IMR-90 (cell line): Measurements from ENCODE around the gene TJP1. TPM values are rescaled to one million over a fixed set of nuclear protein-coding genes. Genes with fewer than 3 reads are reported as not detected.

ENCODE experiments used
- ATAC-seq: fragments of 200-7000 bp; cut with Tn5 transposase; 2 replicates; pipeline ENCODE4 v1.9.1; 2020; ENCODE audit warnings: low read depth, mild to moderate bottlenecking, moderate library complexity
- BruUV-seq: library from RNA; stranded (reverse); fragments of 400-500 nt; replicated peaks from 2 replicates; lab custom pipeline; 2021; lab: Mats Ljungman, UMichigan
- CTCF ChIA-PET: fragments of 300-600 bp; formaldehyde crosslinking; extraction: SDS; loops from one replicate; lab custom pipeline; 2021; ENCODE audit warnings: antibody characterized with exemption; lab: Yijun Ruan, JAX
- POLR2A ChIA-PET: fragments of 300-600 bp; sonication (Branson Sonifier 250); formaldehyde crosslinking; loops from one replicate; lab custom pipeline; 2022; ENCODE audit warnings: antibody characterized with exemption; ENCODE audit not compliant: unreplicated experiment; lab: Charles Lee
- DNase-seq: peaks from one replicate; pipeline ENCODE4 v3.0.0; 2013
- H2AFZ ChIP-seq: replicated peaks from 2 replicates; pipeline ENCODE3; 2013; ENCODE audit warnings: low read length, mild to moderate bottlenecking; ENCODE audit not compliant: poor library complexity
- H2AK5ac ChIP-seq: 2 replicates; pipeline ENCODE4 v1.6.1; 2013; ENCODE audit warnings: low read depth, low read length, inconsistent platforms
- H2AK9ac ChIP-seq: replicated peaks from 2 replicates; pipeline ENCODE3; 2013; ENCODE audit warnings: mild to moderate bottlenecking, low read depth, low read length, moderate library complexity; ENCODE audit not compliant: poor library complexity
- H2BK120ac ChIP-seq: 2 replicates; pipeline ENCODE4 v1.6.1; 2013; ENCODE audit warnings: low read depth, low read length, inconsistent platforms
- H2BK15ac ChIP-seq: 3 replicates; pipeline ENCODE4 v1.6.1; 2013; ENCODE audit warnings: low read depth, low read length, inconsistent platforms
- H2BK20ac ChIP-seq: 2 replicates; pipeline ENCODE4 v1.6.1; 2013; ENCODE audit warnings: low read depth, mild to moderate bottlenecking, inconsistent platforms, low read length, moderate library complexity
- H2BK5ac ChIP-seq: 2 replicates; pipeline ENCODE4 v1.6.1; 2013; ENCODE audit warnings: mild to moderate bottlenecking, low read depth, low read length, inconsistent platforms; ENCODE audit not compliant: poor library complexity, severe bottlenecking
- H3K14ac ChIP-seq: replicated peaks from 2 replicates; pipeline ENCODE4 v1.6.1; 2013; ENCODE audit warnings: low read depth, low read length, inconsistent platforms
- H3K18ac ChIP-seq: 2 replicates; pipeline ENCODE4 v1.6.1; 2013; ENCODE audit warnings: low read depth, low read length, control low read depth
- H3K23ac ChIP-seq: 2 replicates; pipeline ENCODE4 v1.6.1; 2013; ENCODE audit warnings: low read depth, low read length, inconsistent platforms
- H3K27ac ChIP-seq: 2 replicates; pipeline ENCODE4 v1.5.1; 2013; ENCODE audit warnings: mild to moderate bottlenecking, control low read depth, low read length; ENCODE audit not compliant: insufficient read depth
- H3K27me3 ChIP-seq: 2 replicates; pipeline ENCODE4 v1.6.1; 2013; ENCODE audit warnings: low read length; ENCODE audit not compliant: control insufficient read depth, insufficient read depth
- H3K36me3 ChIP-seq: 2 replicates; pipeline ENCODE4 v1.6.1; 2013; ENCODE audit warnings: low read length, mixed read lengths; ENCODE audit not compliant: control insufficient read depth, insufficient read depth
- H3K4ac ChIP-seq: 2 replicates; pipeline ENCODE4 v1.6.1; 2013; ENCODE audit warnings: low read depth, low read length, inconsistent platforms
- H3K4me1 ChIP-seq: 2 replicates; pipeline ENCODE4 v1.6.1; 2013; ENCODE audit warnings: low read length, mixed read lengths; ENCODE audit not compliant: control insufficient read depth, insufficient read depth
- H3K4me2 ChIP-seq: 2 replicates; pipeline ENCODE4 v1.6.1; 2013; ENCODE audit warnings: low read depth, mild to moderate bottlenecking, control low read depth, low read length, moderate library complexity
- H3K4me3 ChIP-seq: 2 replicates; pipeline ENCODE4 v1.5.1; 2013; ENCODE audit warnings: low read depth, mild to moderate bottlenecking, control low read depth, low read length, moderate library complexity; ENCODE audit not compliant: insufficient read depth
- H3K56ac ChIP-seq: 2 replicates; pipeline ENCODE4 v1.6.1; 2013; ENCODE audit warnings: low read length, inconsistent platforms; ENCODE audit not compliant: insufficient read depth; ENCODE audit errors: extremely low read depth
- H3K79me1 ChIP-seq, 2 experiments: 2 replicates each; pipeline ENCODE4 v1.6.1; 2013; ENCODE audit warnings: low read length in 2 of 2, inconsistent platforms in 1 of 2, low read depth in 1 of 2
- H3K9ac ChIP-seq: 2 replicates; pipeline ENCODE4 v1.6.1; 2013; ENCODE audit warnings: low read depth, low read length, control low read depth
- H3K9me1 ChIP-seq: 2 replicates; pipeline ENCODE4 v1.6.1; 2013; ENCODE audit warnings: low read length, inconsistent platforms; ENCODE audit not compliant: insufficient read depth
- H3K9me3 ChIP-seq: 2 replicates; pipeline ENCODE4 v1.6.1; 2013; ENCODE audit warnings: low read length; ENCODE audit not compliant: control insufficient read depth, insufficient read depth
- H4K20me1 ChIP-seq: 2 replicates; pipeline ENCODE4 v1.6.1; 2013; ENCODE audit warnings: low read length, inconsistent platforms; ENCODE audit not compliant: insufficient read depth
- H4K5ac ChIP-seq: 2 replicates; pipeline ENCODE4 v1.6.1; 2013; ENCODE audit warnings: mild to moderate bottlenecking, low read depth, low read length, control low read depth
- H4K8ac ChIP-seq, 2 experiments: 2 replicates each; pipeline ENCODE4 v1.6.1; 2013; ENCODE audit warnings: low read depth in 2 of 2, low read length in 2 of 2, control low read depth in 1 of 2, inconsistent platforms in 1 of 2
- H4K91ac ChIP-seq: 2 replicates; pipeline ENCODE4 v1.6.1; 2013; ENCODE audit warnings: low read depth, low read length, inconsistent platforms; ENCODE audit not compliant: insufficient read depth
- BHLHE40 ChIP-seq: fragments of 150-350 bp; IDR thresholded peaks from 2 replicates; pipeline ENCODE4 v1.6.1; 2016; ENCODE audit warnings: mild to moderate bottlenecking, low read depth, low read length
- CEBPB ChIP-seq: IDR thresholded peaks from 2 replicates; pipeline ENCODE4 v1.6.1; 2012; ENCODE audit warnings: low read depth, low read length, improper control_type of control experiment
- CHD1 ChIP-seq: IDR thresholded peaks from 2 replicates; pipeline ENCODE4 v1.6.1; 2012; ENCODE audit warnings: low read depth, low read length, improper control_type of control experiment
- CTCF ChIP-seq: conservative IDR thresholded peaks from 2 replicates; pipeline ENCODE4 v1.5.1; 2012; ENCODE audit warnings: mild to moderate bottlenecking, low read depth, low read length, improper control_type of control experiment
- ELK1 ChIP-seq: fragments of 150-350 bp; IDR thresholded peaks from 2 replicates; pipeline ENCODE4 v1.6.1; 2016; ENCODE audit warnings: low read depth, mild to moderate bottlenecking, low read length, moderate library complexity, borderline replicate concordance
- FOS ChIP-seq: fragments of 150-350 bp; IDR thresholded peaks from 2 replicates; pipeline ENCODE4 v1.6.1; 2016; ENCODE audit warnings: low read depth, low read length
- MAFK ChIP-seq: IDR thresholded peaks from 2 replicates; pipeline ENCODE4 v1.6.1; 2012; ENCODE audit warnings: low read depth, low read length, improper control_type of control experiment
- MAZ ChIP-seq: IDR thresholded peaks from 2 replicates; pipeline ENCODE4 v1.6.1; 2012; ENCODE audit warnings: low read depth, mild to moderate bottlenecking, low read length, improper control_type of control experiment, moderate library complexity, borderline replicate concordance
- MXI1 ChIP-seq: IDR thresholded peaks from 2 replicates; pipeline ENCODE4 v1.6.1; 2012; ENCODE audit warnings: low read depth, mild to moderate bottlenecking, low read length, moderate library complexity, borderline replicate concordance
- NFE2L2 ChIP-seq: fragments of 150-350 bp; IDR thresholded peaks from 2 replicates; pipeline ENCODE4 v1.6.1; 2016; ENCODE audit warnings: low read depth, mild to moderate bottlenecking, low read length
- POLR2A ChIP-seq: IDR thresholded peaks from 2 replicates; pipeline ENCODE4 v1.6.1; 2012; ENCODE audit warnings: mild to moderate bottlenecking, low read depth, low read length
- RAD21 ChIP-seq: IDR thresholded peaks from 2 replicates; pipeline ENCODE4 v1.6.1; 2012; ENCODE audit warnings: low read length, improper control_type of control experiment
- RCOR1 ChIP-seq: IDR thresholded peaks from 2 replicates; pipeline ENCODE4 v1.6.1; 2012; ENCODE audit warnings: mild to moderate bottlenecking, low read length, improper control_type of control experiment; ENCODE audit not compliant: insufficient replicate concordance
- RFX5 ChIP-seq: IDR thresholded peaks from 2 replicates; pipeline ENCODE4 v1.8.0; 2012; ENCODE audit warnings: low read depth, mild to moderate bottlenecking, low read length, moderate library complexity
- SMC3 ChIP-seq: fragments of 150-350 bp; IDR thresholded peaks from 2 replicates; pipeline ENCODE4 v1.6.1; 2016; ENCODE audit warnings: low read depth, mild to moderate bottlenecking, antibody characterized with exemption, low read length, moderate library complexity
- USF2 ChIP-seq: fragments of 150-350 bp; IDR thresholded peaks from 2 replicates; pipeline ENCODE4 v1.6.1; 2017; ENCODE audit warnings: mild to moderate bottlenecking, antibody characterized with exemption, low read length, low read depth
- WGBS, 2 experiments: methylation state at CpG; one replicate each; pipeline versions ENCODE4 v1.1.5 to v1.1.7; 2013; ENCODE audit warnings: missing lambda C conversion rate in 2 of 2; ENCODE audit not compliant: insufficient read length in 1 of 2; ENCODE audit errors: extremely low coverage in 2 of 2; 5-methylcytosine and 5-hydroxymethylcytosine counted together
- dilution Hi-C: fragments of 300-500 bp; cut with HindIII; formaldehyde crosslinking; loops from one replicate; pipeline ENCODE4 v1.14.3; 2018; ENCODE audit warnings: low sequenced_read_pairs; ENCODE audit not compliant: unreplicated experiment
- in situ Hi-C: fragments of 300-500 bp; cut with MboI; formaldehyde crosslinking; loops from 3 replicates; pipeline ENCODE4 v1.14.3; 2019; ENCODE audit warnings: low sequenced_read_pairs, inconsistent platforms, mixed read lengths
- intact Hi-C: fragments of 100-400 bp; cut with micrococcal nuclease; formaldehyde crosslinking; loops from 2 replicates; pipeline ENCODE4 v1.10.0; 2022
- polyA plus RNA-seq, 3 experiments: library from polyadenylated mRNA; depleted of rRNA; stranded (reverse); fragments of >200 nt; gene quantifications; 2 replicates each; pipeline ENCODE4 v1.2.3, GENCODE V29; 2012; ENCODE audit warnings: low replicate concordance in 1 of 3
- total RNA-seq: library from RNA; depleted of rRNA; stranded (reverse); fragments of >200 nt; gene quantifications from 2 replicates; pipeline ENCODE4 v1.2.3, GENCODE V29; 2012

TJP1 gene
- total and polyA plus RNA-seq, 2 of the 4 experiments (the other 2 are of a cell fraction): 42.2 to 43.4 TPM

- dilution Hi-C loops: no loop called here
- BruUV-seq: no TSS peak
- Histone ChIP-seq H4K91ac (no peak overlapping the region), H2BK5ac (no peak overlapping the region), H3K23ac (no peak overlapping the region), H3K27ac (no peak overlapping the region), H4K8ac (no peak overlapping the region), H2AK9ac (no peak overlapping the region), H3K27me3 (no peaks in the 10 kb centered on the region), H3K4me3 (no peak overlapping the region), H2BK15ac (no peak overlapping the region), H3K9ac (no peak overlapping the region), H3K4me2 (no peak overlapping the region), H4K5ac (no peak overlapping the region), H3K4me1 (0 out of 2 replicates have a peak, but pooled peaks cover 1% of the 10 kb centered on the region), H2BK120ac (no peak overlapping the region), H3K4ac (no peak overlapping the region), H3K9me1 (peaks cover 2% of the 10 kb centered on the region; the same call in 1 of the 2 replicates), H3K56ac (no peak overlapping the region), H3K36me3 (peaks cover 27% of the 10 kb centered on the region), H3K18ac (no peak overlapping the region), H2AK5ac (no peak overlapping the region), H3K9me3 (no peaks in the 10 kb centered on the region), H3K79me1 (peaks cover 34 to 47% of the 10 kb centered on the region in 2 experiments), H2BK20ac (no peak overlapping the region), H2AFZ (no peak overlapping the region), H3K14ac (no peak overlapping the region), H4K20me1 (peaks cover 6% of the 10 kb centered on the region; the same call in 1 of the 2 replicates)
- ChIA-PET CTCF (no interaction called here), POLR2A (no interaction called here)
- ATAC-seq: no peak
- TF ChIP-seq MAZ: no peak
- no peak for TF ChIP-seq MAFK
- no peak for TF ChIP-seq RAD21
- TF ChIP-seq SMC3: no peak
- no peak for TF ChIP-seq CTCF
- no peak for TF ChIP-seq CHD1
- no peak for TF ChIP-seq USF2
- no peak for TF ChIP-seq NFE2L2
- no peak for TF ChIP-seq FOS
- TF ChIP-seq RCOR1: no peak
- no peak for TF ChIP-seq ELK1
- TF ChIP-seq MXI1: no peak
- no peak for TF ChIP-seq POLR2A
- no peak for TF ChIP-seq BHLHE40
- no peak for TF ChIP-seq RFX5
- no peak for TF ChIP-seq CEBPB
- intact Hi-C loops: no loop called here
- no peak for DNase-seq
- no CpG with 5 or more reads among the region's 2 CpGs for WGBS, 2 experiments
- in situ Hi-C loops: no loop called here
These were observed 62.7 kb downstream of the TJP1 start for GRCh38 chr15:29759596-29759995.
